Coronary artery (tissue), 2 donors: ENCODE measurements around the gene INIP.
"Not testable (repeated sequence)": the region's sequence is repeated elsewhere in the genome, so short reads cannot be mapped to it uniquely, and the experiment has no call there.

Source experiments
- DNase-seq: peaks from one replicate; pipeline ENCODE4 v3.0.0-alpha.2; 2017; ENCODE audit warnings: low spot score
- H3K27ac ChIP-seq, 2 donors: fragments of 200-600 bp; sonication (generic); one replicate each; pipeline ENCODE4 v1.5.1; 2016 to 2019
- H3K4me3 ChIP-seq: fragments of 200-600 bp; sonication (generic); 2 replicates; pipeline ENCODE4 v1.5.1; 2016; ENCODE audit warnings: mild to moderate bottlenecking, moderate library complexity
- CTCF ChIP-seq: fragments of 200-600 bp; sonication (generic); IDR thresholded peaks from one replicate; pipeline ENCODE4 v1.5.1; 2019; ENCODE audit warnings: antibody characterized with exemption

INIP gene

GRCh38 chr9:112680731-112681402 lies 37.0 kb downstream of the INIP start:
- Histone ChIP-seq H3K4me3 (no peak overlapping the region), H3K27ac (no peak overlapping the region)
- no peak for DNase-seq
- TF ChIP-seq CTCF = no peak

- Histone ChIP-seq H3K4me3 (no peak overlapping the region), H3K27ac (no peak overlapping the region)
- no peak for DNase-seq
- TF ChIP-seq CTCF = no peak
Measured at GRCh38 chr9:112677040-112677439, 40.9 kb downstream of the INIP start.

DNA sequence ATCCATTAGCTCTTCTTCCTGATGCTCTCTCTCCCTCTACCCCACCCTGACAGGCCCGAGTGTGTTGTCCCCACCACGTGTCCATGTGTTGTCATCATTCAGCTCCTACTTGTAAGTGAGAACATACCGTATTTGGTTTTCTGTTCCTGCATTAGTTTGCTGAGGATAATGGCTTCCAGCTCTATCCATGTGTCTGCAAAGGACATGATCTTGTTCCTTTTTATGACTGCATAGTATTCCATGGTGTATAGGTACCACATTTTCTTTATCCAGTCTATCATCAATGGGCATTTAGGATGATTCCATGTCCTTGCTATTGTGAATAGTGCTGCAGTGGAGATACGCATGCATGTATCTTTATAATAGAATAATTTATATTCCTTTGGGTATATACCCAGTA lies 44.7 kb downstream of the INIP start:
- H3K4me3 ChIP-seq, DNase-seq, H3K27ac ChIP-seq: not testable (repeated sequence)

- no peak for TF ChIP-seq CTCF
- Histone ChIP-seq H3K27ac (no peak overlapping the region), H3K4me3 (no peak overlapping the region)
- no peak for DNase-seq
Measured at GRCh38 chr9:112670991-112671625, 46.8 kb downstream of the INIP start.

- no peak for TF ChIP-seq CTCF
- H3K4me3 ChIP-seq = no peak overlapping the region
- H3K27ac ChIP-seq = no peak overlapping the region
- no peak for DNase-seq
Measured at GRCh38 chr9:112669326-112669725, 48.6 kb downstream of the INIP start.

- no peak for DNase-seq
- no peak overlapping the region for H3K4me3 ChIP-seq
- no peak overlapping the region for H3K27ac ChIP-seq
- TF ChIP-seq CTCF = no peak
Measured at GRCh38 chr9:112665347-112665746, 52.6 kb downstream of the INIP start.

GRCh38 chr9:112664531-112664930 lies 53.4 kb downstream of the INIP start:
- Histone ChIP-seq H3K4me3 (no peak overlapping the region), H3K27ac (no peak overlapping the region)
- no peak for TF ChIP-seq CTCF
- no peak for DNase-seq
